H1 (cell line): Measurements from ENCODE around the gene TMPRSS13.

ENCODE experiments used
- CREB1 ChIP-seq: IDR thresholded peaks from 2 replicates; pipeline ENCODE4 v1.6.1; 2012; ENCODE audit warnings: inconsistent platforms
- CTCF ChIP-seq, 3 experiments: IDR thresholded peaks; 1 replicate in 2 of 3; 2 replicates in 1 of 3; pipeline versions ENCODE4 v1.5.1 to v1.6.1; 2011; ENCODE audit warnings: low read length in 3 of 3, mild to moderate bottlenecking in 3 of 3, inconsistent platforms in 2 of 3, low read depth in 1 of 3, moderate library complexity in 1 of 3; ENCODE audit not compliant: insufficient read depth in 1 of 3; ENCODE audit errors: control extremely low read depth in 1 of 3
- ZNF274 ChIP-seq: IDR thresholded peaks from 2 replicates; pipeline ENCODE4 v1.7.0; 2012; ENCODE audit warnings: low read length, borderline replicate concordance; ENCODE audit errors: extremely low read depth

DNA sequence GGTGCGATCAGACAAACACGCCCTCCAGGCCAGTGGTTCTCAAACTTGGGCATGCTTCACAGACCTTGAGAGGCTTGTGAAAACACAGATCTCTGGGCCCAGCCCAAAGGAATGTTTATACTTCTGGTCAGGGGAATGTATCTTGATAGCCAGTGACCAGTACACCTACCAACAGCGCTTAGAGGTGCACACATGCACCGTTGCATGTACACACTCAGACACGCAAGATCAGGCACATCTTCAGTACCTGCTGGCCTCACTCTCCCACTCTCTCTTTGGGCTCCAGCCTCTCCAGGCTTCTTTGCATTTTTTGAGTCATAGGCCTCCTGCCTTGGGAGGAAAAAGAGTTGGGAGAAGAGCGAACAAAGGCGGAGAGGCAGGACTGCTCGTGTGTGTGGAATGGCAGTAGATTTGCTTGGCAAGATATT lies 41.0 kb downstream of the TMPRSS13 start:
- TF ChIP-seq CREB1 = no peak
- TF ChIP-seq CTCF (IDR thresholded peaks at IDR 0.05; ENCODE audit: control extremely low read depth in 1 of 3, insufficient read depth in 1 of 3, low read depth in 1 of 3, low read length in 3 of 3) = no peak
- TF ChIP-seq ZNF274 = no peak
